ENCODE results near the gene EGF.
"Not testable (repeated sequence)": the region's sequence is repeated elsewhere in the genome, so short reads cannot be mapped to it uniquely, and the experiment has no call there.

Gene EGF

GRCh38 chr4:110025718-110026117, 113.0 kb downstream of the EGF start:
- no peak overlapping the region for H3K4me3 ChIP-seq (ENCODE audit: low read depth, low read length)
- no peak for TF ChIP-seq CTCF (IDR thresholded peaks at IDR 0.05; ENCODE audit: low read depth, low read length, missing control alignments)
- in situ Hi-C loops (cut with HindIII; ENCODE audit: low sequenced_read_pairs) = loop anchor here (25.0 kb wide), 1 partner anchor 487 kb away; no protein-coding TSS in a partner anchor
- no peak for DNase-seq (ENCODE audit: low read depth)

- in situ Hi-C loops (cut with HindIII; ENCODE audit: low sequenced_read_pairs) = loop anchor here (25.0 kb wide), 1 partner anchor 480 kb away; no protein-coding TSS in a partner anchor
- H3K4me3 ChIP-seq (ENCODE audit: low read depth, low read length) = no peak overlapping the region
Measured at GRCh38 chr4:110032603-110033002, 119.9 kb downstream of the EGF start.

GRCh38 chr4:110033355-110034025, 120.8 kb downstream of the EGF start:
- TF ChIP-seq CTCF (IDR thresholded peaks at IDR 0.05; ENCODE audit: low read depth, low read length, missing control alignments) = no peak
- DNase-seq (ENCODE audit: low read depth) = no peak
- in situ Hi-C loops (cut with HindIII; ENCODE audit: low sequenced_read_pairs) = loop anchor here (25.0 kb wide), 1 partner anchor 479 kb away; no protein-coding TSS in a partner anchor
- no peak overlapping the region for H3K4me3 ChIP-seq (ENCODE audit: low read depth, low read length)

More at GRCh38 chr4:110032603-110033002, 119.9 kb downstream of the EGF start:
- TF ChIP-seq CTCF (IDR thresholded peaks at IDR 0.05; ENCODE audit: low read depth, low read length, missing control alignments) = no peak
- no peak for DNase-seq (ENCODE audit: low read depth)

- in situ Hi-C loops (cut with HindIII; ENCODE audit: low sequenced_read_pairs) = loop anchor here (25.0 kb wide), 1 partner anchor 478 kb away; no protein-coding TSS in a partner anchor
- DNase-seq (ENCODE audit: low read depth) = no peak
- H3K4me3 ChIP-seq (ENCODE audit: low read depth, low read length) = no peak overlapping the region
- TF ChIP-seq CTCF (IDR thresholded peaks at IDR 0.05; ENCODE audit: low read depth, low read length, missing control alignments) = no peak
Measured at GRCh38 chr4:110034026-110034393, 121.3 kb downstream of the EGF start.

- in situ Hi-C loops (cut with HindIII; ENCODE audit: low sequenced_read_pairs) = loop anchor here (25.0 kb wide), 1 partner anchor 473 kb away; no protein-coding TSS in a partner anchor
- DNase-seq (ENCODE audit: low read depth); H3K4me3 ChIP-seq (ENCODE audit: low read depth, low read length): not testable (repeated sequence)
Measured at GRCh38 chr4:110039164-110039563, 126.5 kb downstream of the EGF start.

- DNase-seq (ENCODE audit: low read depth) = no peak
- no peak for TF ChIP-seq CTCF (IDR thresholded peaks at IDR 0.05; ENCODE audit: low read depth, low read length, missing control alignments)
- no peak overlapping the region for H3K4me3 ChIP-seq (ENCODE audit: low read depth, low read length)
- in situ Hi-C loops (cut with HindIII; ENCODE audit: low sequenced_read_pairs) = loop anchor here (25.0 kb wide), 1 partner anchor 471 kb away; no protein-coding TSS in a partner anchor
Measured at GRCh38 chr4:110041735-110042134, 129.1 kb downstream of the EGF start.
